RWPE1 (cell line): ENCODE measurements around the gene PNMT.

ENCODE experiments used
- CTCF ChIA-PET: fragments of 350-600 bp; sonication (Branson Sonifier 250); formaldehyde crosslinking; extraction: SDS; loops from one replicate; lab custom pipeline; 2021; lab: Yijun Ruan, JAX
- POLR2A ChIA-PET: fragments of 400-600 bp; formaldehyde crosslinking; extraction: SDS; loops from one replicate; lab custom pipeline; 2020; ENCODE audit warnings: antibody characterized with exemption; ENCODE audit not compliant: low non-redundant PET; lab: Yijun Ruan, JAX
- DNase-seq: peaks from one replicate; pipeline ENCODE4 v3.0.0; 2012; ENCODE audit warnings: low spot score
- H3K27ac ChIP-seq: fragments of 450-650 bp; 2 replicates; pipeline ENCODE4 v1.5.1; 2017
- TF ChIP-seq, protein P1 (sequence below): fragments of 450-650 bp; conservative IDR thresholded peaks from 2 replicates; pipeline ENCODE4 v1.5.1; 2017; ENCODE audit warnings: low read depth, mild to moderate bottlenecking

The PNMT gene

DNA sequence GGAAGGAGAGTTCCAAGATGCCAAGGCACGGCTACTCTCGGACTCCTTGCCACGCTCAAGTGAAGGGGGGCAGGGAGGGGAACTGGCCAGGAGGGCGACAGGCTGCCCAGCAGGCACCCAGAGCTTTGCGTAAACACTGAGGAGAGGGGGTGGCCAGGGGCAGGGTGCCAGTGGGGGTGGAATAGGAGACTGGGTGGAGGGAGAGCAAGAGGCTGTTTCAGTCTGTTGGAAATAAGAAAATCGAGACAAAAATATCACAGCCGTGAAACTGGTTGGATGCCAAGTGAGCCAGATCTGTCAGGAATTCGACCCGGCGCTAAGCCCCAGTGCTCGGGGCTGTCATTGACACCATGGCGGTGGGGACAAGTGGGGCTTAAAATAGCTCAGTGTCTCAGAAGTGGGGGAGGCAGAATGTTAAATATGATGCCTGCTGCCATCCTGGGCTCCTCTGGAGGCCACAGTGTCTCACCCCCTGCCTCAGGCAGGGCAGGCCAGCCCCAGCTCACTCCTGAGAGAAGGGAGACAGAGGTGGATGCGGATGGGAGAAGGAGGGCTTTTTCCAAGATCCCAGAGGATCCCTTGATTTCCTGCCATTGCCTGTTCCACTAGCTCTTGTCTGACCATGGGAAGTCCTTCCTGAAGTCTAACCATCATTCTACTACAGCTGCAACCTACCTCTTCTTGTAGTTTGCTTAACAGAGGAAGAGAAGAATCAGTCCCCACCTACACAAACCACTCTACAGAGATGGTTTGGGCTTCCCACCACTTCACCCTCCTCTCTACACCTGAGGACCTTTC lies 9.5 kb downstream of the PNMT start:
- H3K27ac ChIP-seq, result peak overlapping the region; percentile 19; the same call in 1 of the 2 replicates
- TF ChIP-seq, protein P1, sequence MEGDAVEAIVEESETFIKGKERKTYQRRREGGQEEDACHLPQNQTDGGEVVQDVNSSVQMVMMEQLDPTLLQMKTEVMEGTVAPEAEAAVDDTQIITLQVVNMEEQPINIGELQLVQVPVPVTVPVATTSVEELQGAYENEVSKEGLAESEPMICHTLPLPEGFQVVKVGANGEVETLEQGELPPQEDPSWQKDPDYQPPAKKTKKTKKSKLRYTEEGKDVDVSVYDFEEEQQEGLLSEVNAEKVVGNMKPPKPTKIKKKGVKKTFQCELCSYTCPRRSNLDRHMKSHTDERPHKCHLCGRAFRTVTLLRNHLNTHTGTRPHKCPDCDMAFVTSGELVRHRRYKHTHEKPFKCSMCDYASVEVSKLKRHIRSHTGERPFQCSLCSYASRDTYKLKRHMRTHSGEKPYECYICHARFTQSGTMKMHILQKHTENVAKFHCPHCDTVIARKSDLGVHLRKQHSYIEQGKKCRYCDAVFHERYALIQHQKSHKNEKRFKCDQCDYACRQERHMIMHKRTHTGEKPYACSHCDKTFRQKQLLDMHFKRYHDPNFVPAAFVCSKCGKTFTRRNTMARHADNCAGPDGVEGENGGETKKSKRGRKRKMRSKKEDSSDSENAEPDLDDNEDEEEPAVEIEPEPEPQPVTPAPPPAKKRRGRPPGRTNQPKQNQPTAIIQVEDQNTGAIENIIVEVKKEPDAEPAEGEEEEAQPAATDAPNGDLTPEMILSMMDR, result no peak
- no peak for DNase-seq
- POLR2A ChIA-PET, result no interaction called here
- CTCF ChIA-PET, result interaction anchor here (0.7 to 1.1 kb wide), 2 partner anchors 11 to 16 kb away, joined by 3 read pairs; no protein-coding TSS in a partner anchor

DNA sequence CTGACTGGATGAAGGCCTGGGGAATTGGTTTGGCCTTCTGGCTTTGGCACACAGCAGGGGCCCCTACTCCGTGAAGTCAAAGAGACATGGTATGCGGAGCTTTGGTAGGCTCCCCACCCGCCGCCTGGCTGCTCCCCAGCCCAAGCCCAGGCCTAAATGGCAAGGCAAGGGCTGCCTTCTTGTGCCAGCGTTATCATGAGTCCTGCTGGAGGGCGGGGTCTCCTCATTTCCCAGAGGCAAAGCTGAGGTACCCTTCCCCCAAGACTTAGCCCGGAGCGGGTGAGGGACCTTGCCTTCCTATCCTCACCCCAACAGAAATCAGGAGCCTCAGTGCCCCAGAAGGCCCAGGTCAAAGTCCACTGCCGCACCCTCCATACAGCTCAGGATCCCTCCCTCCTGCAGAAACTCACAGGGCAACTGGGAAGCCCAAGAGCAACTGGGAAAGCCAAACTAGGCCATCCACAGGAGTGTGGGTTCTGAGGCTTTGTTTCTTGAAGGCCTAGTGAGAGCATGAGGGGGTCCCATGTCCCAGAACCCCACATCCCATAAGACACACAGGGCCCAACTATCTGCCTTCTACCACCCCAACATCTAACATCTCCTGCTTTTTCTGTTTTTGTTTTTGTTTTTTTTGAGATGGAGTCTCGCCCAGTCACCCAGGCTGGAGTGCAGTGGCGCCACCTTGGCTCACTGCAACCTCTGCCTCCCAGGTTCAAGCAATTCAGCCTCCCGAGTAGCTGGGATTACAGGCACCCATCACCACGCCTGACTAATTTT lies 10.3 kb downstream of the PNMT start:
- DNase-seq, result no peak
- TF ChIP-seq, protein P1, result no peak
- ChIA-PET POLR2A (interaction anchor here (0.6 kb wide), 1 partner anchor 11 kb away, joined by 3 read pairs; no protein-coding TSS in a partner anchor), CTCF (interaction anchor here (0.7 to 1.1 kb wide), 2 partner anchors 12 to 17 kb away, joined by 3 read pairs; no protein-coding TSS in a partner anchor)
- no peak overlapping the region for H3K27ac ChIP-seq

DNA sequence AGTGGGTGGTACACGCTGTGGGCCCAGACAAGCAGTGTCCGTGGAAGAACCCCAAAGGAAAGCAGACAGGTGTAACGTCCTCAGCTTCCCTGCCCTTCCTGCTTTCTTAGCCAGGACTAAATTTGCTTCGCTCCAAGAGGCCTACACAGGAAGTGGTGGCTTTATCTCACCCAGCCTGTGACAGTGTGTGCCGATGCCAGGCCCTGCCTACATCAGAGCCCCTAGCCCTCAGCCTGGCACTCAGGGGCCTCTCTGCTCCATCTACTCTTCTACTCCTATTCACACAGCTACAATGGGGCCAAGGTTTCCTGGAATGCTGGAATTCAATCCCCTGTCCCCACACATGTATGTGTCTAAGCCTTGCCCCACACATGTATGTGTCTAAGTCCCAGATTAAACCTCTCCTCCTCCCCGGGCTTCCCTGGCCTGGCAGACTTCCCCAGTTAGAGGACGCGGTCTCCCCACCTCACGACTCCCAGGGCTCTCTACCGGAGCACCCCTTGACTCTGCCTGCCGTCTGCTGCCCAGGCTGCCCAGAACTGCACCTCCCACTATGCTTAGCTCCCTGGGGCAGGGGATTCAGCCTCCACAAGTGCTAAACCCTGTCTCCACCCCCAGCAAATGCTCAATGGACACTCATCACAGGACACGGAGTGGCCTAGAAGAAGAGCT lies 11.4 kb downstream of the PNMT start:
- DNase-seq, result no peak
- ChIA-PET CTCF (interaction anchor here (0.6 to 0.7 kb wide), 2 partner anchors 11 to 58 kb away, joined by 3 to 6 read pairs; partner anchors contain the start of gene PNMT), POLR2A (interaction anchor here (0.6 kb wide), 1 partner anchor 10 kb away, joined by 3 read pairs; no protein-coding TSS in a partner anchor)
- TF ChIP-seq, protein P1, result no peak
- H3K27ac ChIP-seq, result no peak overlapping the region

DNA sequence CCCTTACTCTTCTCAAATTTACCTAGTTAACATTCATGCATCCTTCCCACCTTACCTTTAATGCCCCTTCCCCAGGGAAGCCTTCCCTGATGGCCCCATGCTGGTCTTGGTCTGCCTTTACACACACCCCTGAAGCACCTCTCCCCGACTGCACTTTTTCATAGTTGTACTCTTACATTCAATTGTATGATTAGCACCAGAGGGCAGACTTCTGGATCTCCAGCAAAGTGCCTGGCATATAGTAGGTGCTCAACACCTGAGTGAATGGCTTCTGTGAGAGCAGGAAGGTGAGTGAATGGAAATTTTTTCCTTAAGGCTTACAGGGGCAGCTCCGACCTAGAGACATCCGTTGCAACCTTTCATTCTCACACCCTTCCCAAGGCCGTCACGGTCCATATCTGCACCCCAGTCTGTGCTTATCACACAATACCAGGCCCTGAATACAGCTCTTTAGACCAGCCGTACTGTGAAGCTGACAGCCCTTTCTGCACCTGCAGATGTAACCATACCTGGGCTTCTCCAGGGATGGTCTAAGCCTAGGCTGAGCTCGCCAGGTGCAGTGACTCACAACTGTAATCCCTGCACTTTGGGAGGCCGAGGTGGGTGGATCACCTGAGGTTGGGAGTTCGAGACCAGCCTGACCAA lies 15.2 kb downstream of the PNMT start:
- no peak overlapping the region for H3K27ac ChIP-seq
- CTCF ChIA-PET, result no interaction called here
- TF ChIP-seq, protein P1, result no peak
- POLR2A ChIA-PET, result no interaction called here
- no peak for DNase-seq

DNA sequence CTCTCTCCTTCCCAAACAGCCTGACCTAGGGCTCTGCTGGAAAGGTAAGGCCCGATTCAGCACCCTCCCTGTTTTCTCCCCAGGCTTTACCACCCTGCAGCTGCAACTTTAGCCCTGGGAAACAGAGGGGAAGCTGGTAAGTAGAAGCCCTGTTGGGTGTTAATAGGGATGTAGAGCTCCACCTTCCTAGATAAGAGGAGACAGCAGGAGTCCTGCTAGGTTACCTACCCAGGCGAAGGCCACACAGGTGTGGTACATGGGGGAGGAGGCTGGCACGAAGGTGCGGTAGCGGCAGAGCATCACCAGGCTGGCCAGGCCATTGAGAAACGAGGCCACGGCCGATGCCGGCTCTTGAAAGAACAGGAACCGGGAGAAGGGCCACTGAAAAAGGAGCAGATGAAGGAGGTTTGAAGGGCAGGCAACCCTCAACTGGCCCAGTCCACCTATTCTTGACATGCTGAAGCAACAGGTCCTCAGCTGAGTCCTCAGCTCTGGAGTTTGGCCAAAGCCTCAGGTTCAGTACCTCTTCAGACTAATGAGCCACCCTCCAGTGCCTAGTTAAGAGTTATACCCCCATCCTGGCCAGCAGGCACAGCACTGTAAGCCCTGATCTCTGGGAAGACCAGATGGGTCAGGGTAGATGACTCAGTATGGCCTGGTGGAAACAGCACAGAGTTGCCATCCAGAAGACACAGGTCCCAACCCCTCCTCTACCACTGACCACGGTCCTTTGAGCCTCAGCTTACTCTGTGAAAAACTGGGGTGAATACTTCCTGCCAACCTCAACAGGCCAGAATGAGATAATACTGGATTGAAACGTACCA lies 16.3 kb downstream of the PNMT start:
- DNase-seq, result no peak
- H3K27ac ChIP-seq, result no peak overlapping the region
- TF ChIP-seq, protein P1, result no peak
- POLR2A ChIA-PET, result no interaction called here
- CTCF ChIA-PET, result interaction anchor here (0.7 kb wide), 1 partner anchor 10 kb away, joined by 3 read pairs; no protein-coding TSS in a partner anchor
